Ovary (tissue), 1 donor: ENCODE results near the gene MEAK7.

Experiments used
- EP300 ChIP-seq: sonication (generic); formaldehyde crosslinking; IDR thresholded peaks from one replicate; pipeline ENCODE4 v1.6.1; 2017; ENCODE audit warnings: antibody characterized with exemption
- POLR2A ChIP-seq: fragments of 450-650 bp; IDR thresholded peaks from one replicate; pipeline ENCODE4 v1.6.1; 2017; ENCODE audit warnings: antibody characterized with exemption, mild to moderate bottlenecking, moderate library complexity

GRCh38 chr16:84511831-84512230 lies 7.4 kb upstream of the MEAK7 start:
- no peak for TF ChIP-seq EP300
- TF ChIP-seq POLR2A, result no peak
